B cell (primary cell): ENCODE measurements around the gene STRN. TPM values are rescaled to one million over a fixed set of nuclear protein-coding genes. Genes with fewer than 3 reads are reported as not detected.

Source experiments
- polyA plus RNA-seq: library from polyadenylated mRNA; depleted of rRNA; stranded (reverse); fragments of >200 nt; gene quantifications from 2 replicates; pipeline ENCODE4 v1.2.3, GENCODE V29; 2012
- small RNA-seq: library from RNA; depleted of rRNA; stranded (forward); fragments of <200 nt; gene quantifications from one replicate; pipeline ENCODE3, GENCODE V24; 2012; ENCODE audit warnings: low replicate concordance, low read depth; ENCODE audit not compliant: insufficient read length
- total RNA-seq, 2 donors: library from RNA; stranded (reverse); fragments of 120-200 nt in 1 of 2; gene quantifications; 1 replicate in 1 of 2; 2 replicates in 1 of 2; pipeline versions ENCODE4 v1.2.3 to v1.2.4, GENCODE V29; 2013 to 2022

STRN gene
- total and polyA plus RNA-seq, 2 donors (not counting 1 experiment from before 2014, with no cell fraction given): 5.8 to 38.6 TPM

Small RNAs within 50 kb of the gene (small RNA-seq; reads per million reads assigned to genes)
- not detected for gene RNU6-577P

Other genes starting within 250 kb of the STRN start
- gene HEATR5B, start 117.8 kb upstream of the STRN start, total RNA-seq: 44.3 and 50.0 TPM in 2 replicates
- 33.0 and 54.8 TPM in 2 replicates for gene HEATR5B, start 117.8 kb upstream of the STRN start, polyA plus RNA-seq
- gene GPATCH11, start 118.0 kb upstream of the STRN start, total RNA-seq: 18.2 and 20.2 TPM in 2 replicates
- gene GPATCH11, start 118.0 kb upstream of the STRN start, polyA plus RNA-seq: 7.8 and 9.6 TPM in 2 replicates
- 36.2 and 36.9 TPM in 2 replicates for gene EIF2AK2, start 190.4 kb upstream of the STRN start, total RNA-seq
- 6.5 and 9.7 TPM in 2 replicates for gene EIF2AK2, start 190.4 kb upstream of the STRN start, polyA plus RNA-seq
- gene SULT6B1, start 222.1 kb upstream of the STRN start, total RNA-seq: not detected in 2 replicates
- gene SULT6B1, start 222.1 kb upstream of the STRN start, polyA plus RNA-seq: not detected in 2 replicates
- gene CEBPZOS, start 230.0 kb upstream of the STRN start, total RNA-seq: 36.7 and 38.0 TPM in 2 replicates
- gene CEBPZOS, start 230.0 kb upstream of the STRN start, polyA plus RNA-seq: 17.6 and 18.6 TPM in 2 replicates